NOMO-1 treated with DMSO at 0.1 percent for 48 hours (cell line): ENCODE data around the gene DHX34.

Experiments used
- DNase-seq: peaks from one replicate; lab custom pipeline; 2025; ENCODE audit not compliant: unreplicated experiment; lab: John Stamatoyannopoulos, UW

DHX34 gene

GRCh38 chr19:47417107-47417745, 68.1 kb downstream of the DHX34 start:
- DNase-seq = no peak

GRCh38 chr19:47417746-47418691, 68.9 kb downstream of the DHX34 start:
- DNase-seq = no peak

- DNase-seq = no peak
Observed at GRCh38 chr19:47418692-47419029, 69.5 kb downstream of the DHX34 start.

GRCh38 chr19:47419030-47419783, 70.1 kb downstream of the DHX34 start, which contains the start of gene MEIS3:
Gene MEIS3 (minus strand): TSS chr19:47419527. CDS start chr19:47419081, 446 bp downstream.
- DNase-seq = no peak

- DNase-seq = no peak
Observed at GRCh38 chr19:47419789-47420188, 70.7 kb downstream of the DHX34 start.

GRCh38 chr19:47421244-47421786, 72.2 kb downstream of the DHX34 start:
- DNase-seq = no peak

GRCh38 chr19:47421844-47422395, 72.8 kb downstream of the DHX34 start:
- no peak for DNase-seq

GRCh38 chr19:47422417-47423163, 73.5 kb downstream of the DHX34 start:
- no peak for DNase-seq

- no peak for DNase-seq
Observed at GRCh38 chr19:47423203-47423882, 74.2 kb downstream of the DHX34 start.

GRCh38 chr19:47427241-47428176, 78.4 kb downstream of the DHX34 start:
- peak; percentile 41 for DNase-seq

- peak; percentile 97 for DNase-seq
Observed at GRCh38 chr19:47428177-47428894, 79.2 kb downstream of the DHX34 start.

- no peak for DNase-seq
Observed at GRCh38 chr19:47429140-47429793, 80.2 kb downstream of the DHX34 start.

GRCh38 chr19:47430041-47430802, 81.1 kb downstream of the DHX34 start:
- DNase-seq = no peak

- DNase-seq = no peak
Observed at GRCh38 chr19:47432091-47432490, 83.0 kb downstream of the DHX34 start.
